Measurements from ENCODE around the gene ANXA9.

Gene ANXA9

DNA sequence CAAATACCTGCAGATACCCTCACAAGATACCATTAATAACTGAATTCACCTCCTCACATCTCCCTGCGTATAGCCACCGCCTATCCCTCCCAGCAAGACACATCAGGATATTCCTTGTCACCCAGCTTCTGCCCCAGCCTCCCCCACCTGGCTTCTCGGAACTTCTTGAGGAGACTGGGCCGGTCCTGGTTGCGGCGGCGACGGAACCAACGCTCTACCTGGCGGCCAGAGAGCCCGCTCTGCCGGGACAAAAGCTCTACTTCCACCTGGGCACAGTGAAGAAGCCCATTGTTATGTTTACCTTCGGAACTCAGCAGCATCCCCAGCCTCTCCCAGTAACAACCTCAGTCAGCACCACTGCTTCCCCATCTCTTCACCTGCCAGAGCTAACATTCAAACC, 14.2 kb upstream of the ANXA9 start:
- DNase-seq (ENCODE audit: low read depth, low spot score) = no peak
- CTCF ChIA-PET = interaction anchor here (0.7 to 4.2 kb wide), 5 partner anchors 8 to 46 kb away, joined by 3 to 20 read pairs (median 3); no protein-coding TSS in a partner anchor
- POLR2A ChIA-PET = interaction anchor here (0.6 kb wide), 1 partner anchor 81 kb away, joined by 3 read pairs; the partner anchor contains the start of gene CTXND2
- no peak overlapping the region for H3K4me3 ChIP-seq (ENCODE audit: low read depth, low read length)
- TF ChIP-seq, protein P1, sequence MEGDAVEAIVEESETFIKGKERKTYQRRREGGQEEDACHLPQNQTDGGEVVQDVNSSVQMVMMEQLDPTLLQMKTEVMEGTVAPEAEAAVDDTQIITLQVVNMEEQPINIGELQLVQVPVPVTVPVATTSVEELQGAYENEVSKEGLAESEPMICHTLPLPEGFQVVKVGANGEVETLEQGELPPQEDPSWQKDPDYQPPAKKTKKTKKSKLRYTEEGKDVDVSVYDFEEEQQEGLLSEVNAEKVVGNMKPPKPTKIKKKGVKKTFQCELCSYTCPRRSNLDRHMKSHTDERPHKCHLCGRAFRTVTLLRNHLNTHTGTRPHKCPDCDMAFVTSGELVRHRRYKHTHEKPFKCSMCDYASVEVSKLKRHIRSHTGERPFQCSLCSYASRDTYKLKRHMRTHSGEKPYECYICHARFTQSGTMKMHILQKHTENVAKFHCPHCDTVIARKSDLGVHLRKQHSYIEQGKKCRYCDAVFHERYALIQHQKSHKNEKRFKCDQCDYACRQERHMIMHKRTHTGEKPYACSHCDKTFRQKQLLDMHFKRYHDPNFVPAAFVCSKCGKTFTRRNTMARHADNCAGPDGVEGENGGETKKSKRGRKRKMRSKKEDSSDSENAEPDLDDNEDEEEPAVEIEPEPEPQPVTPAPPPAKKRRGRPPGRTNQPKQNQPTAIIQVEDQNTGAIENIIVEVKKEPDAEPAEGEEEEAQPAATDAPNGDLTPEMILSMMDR (IDR thresholded peaks at IDR 0.05; ENCODE audit: insufficient read depth, low read length, missing control alignments) = no peak

DNA sequence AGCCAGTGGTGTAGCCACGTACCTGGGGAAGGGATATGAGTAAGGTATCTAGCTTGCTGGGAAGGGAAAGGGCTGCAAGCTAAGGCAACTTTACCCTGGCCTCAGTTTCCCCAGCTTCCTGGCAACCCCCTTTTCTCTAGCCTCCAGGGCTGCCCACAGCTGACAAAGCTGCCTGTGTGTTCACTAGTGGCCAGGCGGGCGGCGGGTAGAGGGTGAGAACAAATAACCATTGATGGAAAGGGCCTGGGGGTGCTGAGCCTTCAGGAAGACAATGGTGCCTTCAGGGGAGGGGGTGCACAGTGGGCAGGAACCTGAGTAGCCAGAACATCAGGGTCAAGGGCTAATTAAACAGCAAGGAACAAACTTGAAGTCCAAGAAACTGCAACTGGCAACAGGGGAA, 13.6 kb upstream of the ANXA9 start:
- no peak for DNase-seq (ENCODE audit: low read depth, low spot score)
- CTCF ChIA-PET = interaction anchor here (1.0 to 4.2 kb wide), 4 partner anchors 11 to 46 kb away, joined by 3 to 35 read pairs (median 12); partner anchors contain the start of gene ANXA9
- POLR2A ChIA-PET = no interaction called here
- TF ChIP-seq, protein P1 (IDR thresholded peaks at IDR 0.05; ENCODE audit: insufficient read depth, low read length, missing control alignments) = no peak
- H3K4me3 ChIP-seq (ENCODE audit: low read depth, low read length) = no peak overlapping the region

DNA sequence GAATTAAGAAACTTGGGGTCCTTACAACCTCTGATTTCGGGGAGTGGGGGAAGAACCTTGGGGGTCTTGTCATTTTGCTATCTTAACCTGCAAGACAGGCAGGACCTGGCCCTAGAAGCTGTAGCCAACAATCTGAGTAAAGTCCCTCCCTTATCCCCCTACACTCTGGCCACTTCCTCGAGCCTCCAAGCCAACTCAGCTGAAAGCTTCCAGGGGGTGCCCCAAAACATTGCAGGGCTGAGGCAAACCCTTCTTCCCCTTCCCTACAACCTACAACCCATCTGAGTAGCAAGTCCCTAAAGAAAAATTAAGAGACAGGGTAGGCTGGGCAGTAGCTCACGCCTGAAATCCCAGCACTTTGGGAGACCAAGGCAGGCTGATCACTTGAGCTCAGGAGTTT, 12.5 kb upstream of the ANXA9 start:
- ChIA-PET POLR2A (no interaction called here), CTCF (interaction anchor here (1.4 to 4.2 kb wide), 4 partner anchors 10 to 47 kb away, joined by 3 to 35 read pairs (median 12); partner anchors contain the start of gene ANXA9)
- no peak for DNase-seq (ENCODE audit: low read depth, low spot score)
- no peak overlapping the region for H3K4me3 ChIP-seq (ENCODE audit: low read depth, low read length)
- TF ChIP-seq, protein P1 (IDR thresholded peaks at IDR 0.05; ENCODE audit: insufficient read depth, low read length, missing control alignments) = no peak

DNA sequence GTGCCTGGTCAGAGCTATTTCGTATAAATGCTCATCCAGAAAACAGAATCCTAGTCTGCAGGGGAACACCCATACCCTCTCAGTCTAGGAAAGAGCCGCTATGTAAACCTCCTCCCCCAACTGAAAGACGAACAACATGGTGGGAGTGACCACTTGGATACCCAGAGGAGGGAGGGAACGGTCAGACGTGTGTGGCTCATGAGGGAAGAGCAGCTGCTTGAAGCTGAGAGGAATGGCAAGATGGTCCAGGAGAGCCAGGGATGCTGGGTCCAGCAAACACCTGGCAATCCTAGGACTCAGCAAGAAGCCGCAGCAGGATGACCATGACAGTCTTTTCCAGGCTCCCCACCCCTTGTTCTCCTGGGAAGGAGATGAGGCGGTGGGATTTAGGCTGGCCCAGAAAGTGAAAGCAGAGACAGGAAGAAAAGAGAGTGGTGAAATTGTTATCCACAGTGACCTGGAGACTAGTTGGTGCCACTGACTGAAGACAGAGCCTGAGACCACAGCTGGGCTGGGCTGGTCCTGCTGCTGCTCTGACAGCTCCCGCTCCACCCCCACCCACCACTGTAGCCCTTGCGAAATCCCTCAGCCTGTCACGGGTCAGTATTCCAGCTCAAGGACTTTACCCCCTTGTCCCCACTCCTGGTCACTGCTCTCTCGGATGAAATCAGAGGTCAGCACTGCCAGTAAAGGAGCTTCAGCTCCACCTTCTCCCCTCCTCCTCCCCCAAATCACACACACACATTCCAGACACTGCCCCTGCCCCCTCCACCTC, 11.1 kb upstream of the ANXA9 start:
- TF ChIP-seq, protein P1 (IDR thresholded peaks at IDR 0.05; ENCODE audit: insufficient read depth, low read length, missing control alignments) = no peak
- peak overlapping the region; percentile 13; the same call in 1 of the 2 replicates for H3K4me3 ChIP-seq (ENCODE audit: low read depth, low read length)
- ChIA-PET CTCF (interaction anchor here (1.4 to 4.2 kb wide), 4 partner anchors 9 to 49 kb away, joined by 3 to 35 read pairs (median 12); partner anchors contain the start of gene ANXA9), POLR2A (interaction anchor here (1.0 kb wide), 1 partner anchor 9 kb away, joined by 3 read pairs; no protein-coding TSS in a partner anchor)
- DNase-seq (ENCODE audit: low read depth, low spot score) = no peak

DNA sequence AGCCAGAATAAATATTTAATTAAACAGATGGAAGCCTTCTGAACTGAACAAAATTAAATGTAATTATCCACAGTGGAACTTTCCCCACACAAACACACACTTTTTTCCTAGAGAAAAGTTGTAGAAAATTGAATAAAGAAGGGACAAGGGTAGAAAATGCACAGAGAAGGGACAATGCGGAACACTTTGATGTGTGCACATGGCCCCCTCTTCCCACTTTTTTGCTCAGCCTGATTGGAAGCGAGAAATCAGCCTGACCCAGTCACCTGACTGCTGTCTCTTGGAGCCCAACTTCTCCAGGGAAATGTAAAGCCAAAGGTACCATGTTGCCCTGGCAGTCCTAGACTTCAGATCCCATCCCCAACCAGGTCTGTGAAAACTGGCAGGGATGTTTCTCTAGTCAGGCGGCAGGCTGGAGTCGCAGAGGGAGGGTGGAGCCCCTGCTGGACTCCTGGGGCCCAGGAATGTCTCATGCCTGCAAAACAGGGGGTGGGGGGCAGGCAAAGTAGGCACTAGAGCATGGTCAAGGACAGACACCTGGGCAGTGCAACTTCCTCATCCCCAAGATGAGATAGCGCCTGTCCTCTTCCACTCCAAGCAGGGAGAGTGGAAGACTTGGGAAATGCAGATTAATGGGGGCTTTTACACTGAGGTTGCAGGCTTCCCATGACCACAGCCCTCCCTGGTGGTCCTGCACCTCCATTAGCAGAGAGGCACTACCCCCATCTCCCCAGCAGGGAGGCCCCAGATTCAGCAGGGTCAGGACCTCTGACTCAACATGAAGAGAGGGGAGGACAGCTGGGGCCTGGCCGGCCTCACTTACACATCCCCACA, 10.3 kb upstream of the ANXA9 start:
- no peak for DNase-seq (ENCODE audit: low read depth, low spot score)
- POLR2A ChIA-PET = interaction anchor here (1.0 kb wide), 1 partner anchor 10 kb away, joined by 3 read pairs; no protein-coding TSS in a partner anchor
- TF ChIP-seq, protein P1 (IDR thresholded peaks at IDR 0.05; ENCODE audit: insufficient read depth, low read length, missing control alignments) = no peak
- peak overlapping the region; percentile 13 for H3K4me3 ChIP-seq (ENCODE audit: low read depth, low read length)
- CTCF ChIA-PET = interaction anchor here (1.0 to 19.7 kb wide), 4 partner anchors 8 to 28 kb away, joined by 3 to 551 read pairs (median 28); partner anchors contain the start of genes ANXA9 and MINDY1

All from AG04449 (cell line).